ENCODE results near the gene GLG1. TPM values are rescaled to one million over a fixed set of nuclear protein-coding genes. Genes with fewer than 3 reads are reported as not detected.

GLG1 gene
- total RNA-seq, 1 experiment from 2014 or later, result 237 TPM

DNA sequence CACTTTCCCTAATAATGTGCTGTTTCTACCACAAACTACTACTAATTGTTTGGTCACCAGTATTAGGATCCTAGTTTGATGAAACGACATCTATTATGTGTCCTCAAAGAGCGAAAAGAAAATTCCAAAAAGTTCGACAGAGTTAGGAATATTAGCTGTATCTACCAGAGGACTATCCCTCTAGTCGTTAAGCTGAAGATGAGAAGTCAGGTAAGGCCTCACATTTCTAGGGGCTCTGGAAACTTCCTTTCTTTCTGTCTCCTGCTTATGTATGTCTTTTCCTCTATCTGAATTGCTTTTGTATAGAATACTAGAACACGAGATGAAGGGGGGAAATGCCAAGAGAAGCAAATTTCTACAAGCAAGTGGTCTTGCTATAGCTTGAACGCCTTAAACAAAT, 1.6 kb downstream of the GLG1 start (continued):
- TF ChIP-seq YY1 (IDR thresholded peaks at IDR 0.05; ENCODE audit: extremely low read depth, insufficient replicate concordance, low read depth, low read length), result no peak
- TF ChIP-seq ZNF274 (IDR thresholded peaks at IDR 0.05; ENCODE audit: low read depth, low read length), result no peak
- no peak for TF ChIP-seq CBX3 (IDR thresholded peaks at IDR 0.05; ENCODE audit: low read depth)
- TF ChIP-seq, protein P1, sequence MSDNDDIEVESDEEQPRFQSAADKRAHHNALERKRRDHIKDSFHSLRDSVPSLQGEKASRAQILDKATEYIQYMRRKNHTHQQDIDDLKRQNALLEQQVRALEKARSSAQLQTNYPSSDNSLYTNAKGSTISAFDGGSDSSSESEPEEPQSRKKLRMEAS (IDR thresholded peaks at IDR 0.05), result no peak

DNA sequence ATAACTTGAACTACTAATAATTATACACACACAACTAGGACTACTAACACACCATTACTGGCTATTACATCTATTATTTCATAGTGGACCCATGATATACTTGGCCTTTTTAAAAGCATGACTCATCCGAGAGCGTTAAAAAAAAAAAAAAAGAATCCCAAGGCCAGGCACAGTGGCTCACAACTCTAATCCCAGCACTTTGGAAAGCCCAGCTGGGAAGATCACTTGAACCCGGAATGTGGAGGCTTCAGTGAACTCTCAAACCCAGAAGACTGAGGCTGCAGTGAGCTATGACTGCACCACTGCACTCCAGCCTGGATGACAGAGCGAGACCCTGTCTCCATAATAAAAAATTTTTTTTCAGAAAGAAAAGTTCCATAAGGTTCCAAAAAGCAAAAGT, 3.1 kb downstream of the GLG1 start:
- ATAC-seq (peak; percentile 22), DNase-seq (ENCODE audit: low read depth, low spot score) (no peak)
- Histone ChIP-seq H3K36me3 (ENCODE audit: control insufficient read depth in 1 of 2, insufficient read depth in 2 of 2, low read length in 2 of 2) (no peaks in the 10 kb centered on the region), H3K4me3 (replicated peaks in 1 of 2; ENCODE audit: low read depth in 1 of 2, low read length in 2 of 2) (peak overlapping the region in 1 of 2 experiments; percentile 39; a peak in 1 of 4 replicates), H3K4me2 (ENCODE audit: low read length) (peak overlapping the region; percentile 79), H3K9me2 (ENCODE audit: insufficient read depth) (no peaks in the 10 kb centered on the region), H3K9ac (ENCODE audit: low read length) (peak overlapping the region; percentile 93), H4K20me1 (ENCODE audit: insufficient read depth) (peaks cover 18% of the 10 kb centered on the region; the same call in 1 of the 2 replicates), H3K27ac (ENCODE audit: low read depth, low read length) (peak overlapping the region; percentile 97), H2AFZ (ENCODE audit: low read depth, low read length, poor library complexity, severe bottlenecking) (no peak overlapping the region), H3K27me3 (ENCODE audit: insufficient read depth, low read length) (no peaks in the 10 kb centered on the region), H3K9me3 (ENCODE audit: control insufficient read depth in 1 of 2, insufficient read depth in 1 of 2, low read depth in 1 of 2, low read length in 2 of 2) (no peaks in the 10 kb centered on the region), H3K4me1 (ENCODE audit: control insufficient read depth in 1 of 2, insufficient read depth in 2 of 2, low read length in 2 of 2) (peaks cover 56 to 69% of the 10 kb centered on the region in 2 experiments), H3K79me2 (ENCODE audit: insufficient read depth, low read length) (peaks cover 80% of the 10 kb centered on the region)
- RAD21 ChIA-PET (ENCODE audit: low non-redundant PET in 1 of 2, low total read pairs in 2 of 2, uncharacterized antibody in 2 of 2, unreplicated experiment in 2 of 2), result no interaction called here
- TF ChIP-seq JUND (IDR thresholded peaks at IDR 0.05) (peak; percentile 75), ZNF274 (IDR thresholded peaks at IDR 0.05; ENCODE audit: low read depth, low read length) (no peak), EZH2 (IDR thresholded peaks at IDR 0.05) (no peak), POLR2AphosphoS5 (IDR thresholded peaks at IDR 0.05; ENCODE audit: low read depth, low read length) (no peak), ELF1 (IDR thresholded peaks at IDR 0.05; ENCODE audit: borderline replicate concordance, low read depth) (no peak), TCF7L2 (IDR thresholded peaks at IDR 0.05; ENCODE audit: borderline replicate concordance, extremely low read depth, insufficient read depth, insufficient read length) (no peak), SIN3A (IDR thresholded peaks at IDR 0.05; ENCODE audit: low read depth) (no peak), CBX3 (IDR thresholded peaks at IDR 0.05; ENCODE audit: low read depth) (peak; percentile 75; the same call in 1 of the 2 replicates), CEBPB (IDR thresholded peaks at IDR 0.05; ENCODE audit: low read depth) (peak; percentile 49; the same call in 1 of the 2 replicates), ZFX (IDR thresholded peaks at IDR 0.05) (no peak), EGR1 (IDR thresholded peaks at IDR 0.05; ENCODE audit: low read depth) (no peak), YY1 (IDR thresholded peaks at IDR 0.05; ENCODE audit: extremely low read depth, insufficient replicate concordance, low read depth, low read length) (no peak), FOSL1 (IDR thresholded peaks at IDR 0.05; ENCODE audit: low read depth) (peak; percentile 78), SRF (IDR thresholded peaks at IDR 0.05; ENCODE audit: low read depth) (no peak), EZH2phosphoT487 (IDR thresholded peaks at IDR 0.05; ENCODE audit: borderline replicate concordance) (no peak)
- TF ChIP-seq, protein P2, sequence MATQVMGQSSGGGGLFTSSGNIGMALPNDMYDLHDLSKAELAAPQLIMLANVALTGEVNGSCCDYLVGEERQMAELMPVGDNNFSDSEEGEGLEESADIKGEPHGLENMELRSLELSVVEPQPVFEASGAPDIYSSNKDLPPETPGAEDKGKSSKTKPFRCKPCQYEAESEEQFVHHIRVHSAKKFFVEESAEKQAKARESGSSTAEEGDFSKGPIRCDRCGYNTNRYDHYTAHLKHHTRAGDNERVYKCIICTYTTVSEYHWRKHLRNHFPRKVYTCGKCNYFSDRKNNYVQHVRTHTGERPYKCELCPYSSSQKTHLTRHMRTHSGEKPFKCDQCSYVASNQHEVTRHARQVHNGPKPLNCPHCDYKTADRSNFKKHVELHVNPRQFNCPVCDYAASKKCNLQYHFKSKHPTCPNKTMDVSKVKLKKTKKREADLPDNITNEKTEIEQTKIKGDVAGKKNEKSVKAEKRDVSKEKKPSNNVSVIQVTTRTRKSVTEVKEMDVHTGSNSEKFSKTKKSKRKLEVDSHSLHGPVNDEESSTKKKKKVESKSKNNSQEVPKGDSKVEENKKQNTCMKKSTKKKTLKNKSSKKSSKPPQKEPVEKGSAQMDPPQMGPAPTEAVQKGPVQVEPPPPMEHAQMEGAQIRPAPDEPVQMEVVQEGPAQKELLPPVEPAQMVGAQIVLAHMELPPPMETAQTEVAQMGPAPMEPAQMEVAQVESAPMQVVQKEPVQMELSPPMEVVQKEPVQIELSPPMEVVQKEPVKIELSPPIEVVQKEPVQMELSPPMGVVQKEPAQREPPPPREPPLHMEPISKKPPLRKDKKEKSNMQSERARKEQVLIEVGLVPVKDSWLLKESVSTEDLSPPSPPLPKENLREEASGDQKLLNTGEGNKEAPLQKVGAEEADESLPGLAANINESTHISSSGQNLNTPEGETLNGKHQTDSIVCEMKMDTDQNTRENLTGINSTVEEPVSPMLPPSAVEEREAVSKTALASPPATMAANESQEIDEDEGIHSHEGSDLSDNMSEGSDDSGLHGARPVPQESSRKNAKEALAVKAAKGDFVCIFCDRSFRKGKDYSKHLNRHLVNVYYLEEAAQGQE (IDR thresholded peaks at IDR 0.05; ENCODE audit: low read depth), result no peak
- TF ChIP-seq, protein P3, sequence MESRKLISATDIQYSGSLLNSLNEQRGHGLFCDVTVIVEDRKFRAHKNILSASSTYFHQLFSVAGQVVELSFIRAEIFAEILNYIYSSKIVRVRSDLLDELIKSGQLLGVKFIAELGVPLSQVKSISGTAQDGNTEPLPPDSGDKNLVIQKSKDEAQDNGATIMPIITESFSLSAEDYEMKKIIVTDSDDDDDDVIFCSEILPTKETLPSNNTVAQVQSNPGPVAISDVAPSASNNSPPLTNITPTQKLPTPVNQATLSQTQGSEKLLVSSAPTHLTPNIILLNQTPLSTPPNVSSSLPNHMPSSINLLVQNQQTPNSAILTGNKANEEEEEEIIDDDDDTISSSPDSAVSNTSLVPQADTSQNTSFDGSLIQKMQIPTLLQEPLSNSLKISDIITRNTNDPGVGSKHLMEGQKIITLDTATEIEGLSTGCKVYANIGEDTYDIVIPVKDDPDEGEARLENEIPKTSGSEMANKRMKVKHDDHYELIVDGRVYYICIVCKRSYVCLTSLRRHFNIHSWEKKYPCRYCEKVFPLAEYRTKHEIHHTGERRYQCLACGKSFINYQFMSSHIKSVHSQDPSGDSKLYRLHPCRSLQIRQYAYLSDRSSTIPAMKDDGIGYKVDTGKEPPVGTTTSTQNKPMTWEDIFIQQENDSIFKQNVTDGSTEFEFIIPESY (IDR thresholded peaks at IDR 0.05; ENCODE audit: extremely low read depth, insufficient replicate concordance, low read length), result no peak
- intact Hi-C loops (cut with micrococcal nuclease), result loop anchor here (5.0 to 10.0 kb wide), 2 partner anchors 42 to 119 kb away; no protein-coding TSS in a partner anchor
- BruUV-seq (replicated peaks), result no TSS peak
- CTCF ChIA-PET, result interaction anchor here (0.7 kb wide), 1 partner anchor 46 kb away, joined by 3 read pairs; no protein-coding TSS in a partner anchor
- POLR2A ChIA-PET, result interaction anchor here (1.9 to 2.2 kb wide), 2 partner anchors 9 to 47 kb away, joined by 4 to 10 read pairs; no protein-coding TSS in a partner anchor
